ENCODE results near the gene RBMS3. TPM values are rescaled to one million over a fixed set of nuclear protein-coding genes. Genes with fewer than 3 reads are reported as not detected.

RBMS3 gene
- total RNA-seq, 3 donors from 2014 or later: 4.6 to 53.6 (median 11.7) TPM

DNA sequence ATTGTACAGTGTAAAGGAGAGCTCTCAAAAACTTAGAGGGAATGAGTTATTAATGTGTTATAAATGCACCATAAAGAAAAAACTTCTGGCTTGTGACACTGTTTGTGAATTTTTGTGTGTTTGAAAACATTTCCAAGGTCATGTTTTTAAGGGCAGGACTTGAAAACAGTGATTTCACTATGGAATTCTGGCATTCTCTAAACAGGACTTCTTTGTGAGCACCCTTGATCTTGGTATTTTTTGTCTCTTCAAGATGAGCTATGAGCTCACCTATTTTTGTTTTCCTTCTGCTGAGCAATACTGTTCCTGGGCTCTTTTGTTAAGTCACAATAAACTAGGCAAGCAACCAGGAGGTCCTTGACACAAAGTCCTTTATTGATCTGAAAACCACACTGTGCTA, 284.4 kb downstream of the RBMS3 start:
- TF ChIP-seq, protein P1, sequence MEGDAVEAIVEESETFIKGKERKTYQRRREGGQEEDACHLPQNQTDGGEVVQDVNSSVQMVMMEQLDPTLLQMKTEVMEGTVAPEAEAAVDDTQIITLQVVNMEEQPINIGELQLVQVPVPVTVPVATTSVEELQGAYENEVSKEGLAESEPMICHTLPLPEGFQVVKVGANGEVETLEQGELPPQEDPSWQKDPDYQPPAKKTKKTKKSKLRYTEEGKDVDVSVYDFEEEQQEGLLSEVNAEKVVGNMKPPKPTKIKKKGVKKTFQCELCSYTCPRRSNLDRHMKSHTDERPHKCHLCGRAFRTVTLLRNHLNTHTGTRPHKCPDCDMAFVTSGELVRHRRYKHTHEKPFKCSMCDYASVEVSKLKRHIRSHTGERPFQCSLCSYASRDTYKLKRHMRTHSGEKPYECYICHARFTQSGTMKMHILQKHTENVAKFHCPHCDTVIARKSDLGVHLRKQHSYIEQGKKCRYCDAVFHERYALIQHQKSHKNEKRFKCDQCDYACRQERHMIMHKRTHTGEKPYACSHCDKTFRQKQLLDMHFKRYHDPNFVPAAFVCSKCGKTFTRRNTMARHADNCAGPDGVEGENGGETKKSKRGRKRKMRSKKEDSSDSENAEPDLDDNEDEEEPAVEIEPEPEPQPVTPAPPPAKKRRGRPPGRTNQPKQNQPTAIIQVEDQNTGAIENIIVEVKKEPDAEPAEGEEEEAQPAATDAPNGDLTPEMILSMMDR (IDR thresholded peaks at IDR 0.05): no peak
- Histone ChIP-seq H3K4me3 (no peak overlapping the region), H3K4me1 (ENCODE audit: low read depth) (no peaks in the 10 kb centered on the region), H3K9me3 (no peaks in the 10 kb centered on the region), H3K36me3 (ENCODE audit: low read depth) (no peaks in the 10 kb centered on the region)
- no peak for ATAC-seq
- no peak for DNase-seq
- intact Hi-C loops (cut with DNase I, micrococcal nuclease): no loop called here

DNA sequence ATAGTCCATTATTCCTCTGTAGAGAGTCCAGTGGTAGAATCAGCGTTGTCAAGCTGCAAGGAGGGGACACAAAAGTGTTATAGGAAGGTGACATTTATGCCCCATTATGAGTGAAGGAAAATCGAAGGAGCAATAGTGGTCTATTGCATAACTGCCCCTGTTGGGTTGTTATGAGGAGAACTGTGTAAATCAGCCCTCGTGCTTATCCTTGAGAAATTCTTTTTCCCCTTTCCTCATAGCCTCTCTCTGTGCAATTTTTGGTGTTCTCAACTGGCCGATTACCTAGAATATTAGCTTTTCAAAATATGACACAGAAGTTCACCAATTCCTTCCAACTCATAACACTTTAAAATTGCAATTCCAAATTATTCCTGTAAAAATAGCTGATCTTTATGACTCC, 286.6 kb downstream of the RBMS3 start:
- H3K36me3 ChIP-seq (ENCODE audit: low read depth): no peaks in the 10 kb centered on the region
- intact Hi-C loops (cut with DNase I, micrococcal nuclease): no loop called here
- no peaks in the 10 kb centered on the region for H3K4me1 ChIP-seq (ENCODE audit: low read depth)
- no peaks in the 10 kb centered on the region for H3K9me3 ChIP-seq
- ATAC-seq (no peak), DNase-seq (no peak)
- TF ChIP-seq, protein P1 (IDR thresholded peaks at IDR 0.05): no peak
- H3K4me3 ChIP-seq: no peak overlapping the region

DNA sequence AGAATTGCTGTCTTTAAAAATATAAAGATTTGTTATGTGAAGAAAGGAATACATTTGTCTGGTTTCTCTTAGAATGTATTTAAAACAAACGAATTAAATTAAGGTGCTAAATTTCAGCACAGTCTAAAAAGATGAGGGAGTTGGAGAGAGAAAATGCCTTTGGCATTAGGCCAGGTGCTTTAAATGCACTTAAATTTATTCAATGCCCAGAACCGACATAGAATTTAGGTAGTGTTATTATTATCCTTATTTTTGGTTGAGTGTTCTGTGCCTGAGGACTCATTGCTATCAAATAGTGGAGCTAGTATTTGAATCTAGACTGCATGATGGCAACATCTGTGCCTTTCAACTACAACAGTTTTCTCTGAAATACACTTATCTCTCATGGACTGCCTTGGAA, 287.5 kb downstream of the RBMS3 start:
- Histone ChIP-seq H3K9me3 (no peaks in the 10 kb centered on the region), H3K4me3 (no peak overlapping the region), H3K4me1 (ENCODE audit: low read depth) (no peaks in the 10 kb centered on the region), H3K36me3 (ENCODE audit: low read depth) (no peaks in the 10 kb centered on the region)
- intact Hi-C loops (cut with DNase I, micrococcal nuclease): no loop called here
- DNase-seq (no peak), ATAC-seq (no peak)
- TF ChIP-seq, protein P1 (IDR thresholded peaks at IDR 0.05): no peak

DNA sequence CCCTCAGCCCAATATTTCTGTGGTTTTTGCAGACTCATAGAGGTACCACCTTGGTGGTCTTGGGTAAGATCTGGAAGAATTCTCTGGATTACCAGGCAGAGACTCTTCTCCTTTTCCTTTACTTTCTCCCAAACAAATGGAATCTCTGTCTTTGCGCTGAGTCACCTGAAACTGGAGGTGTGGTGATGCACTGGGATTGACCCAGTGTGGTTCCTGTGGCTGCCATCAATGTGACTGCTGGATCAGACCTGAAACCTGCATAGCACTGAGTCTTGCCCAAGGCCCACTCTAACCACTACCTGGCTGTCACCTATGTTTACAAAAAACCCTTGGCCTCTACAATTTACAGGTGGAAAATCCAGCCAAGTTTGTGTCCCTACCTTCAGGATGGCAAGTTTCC, 295.3 kb downstream of the RBMS3 start:
- Histone ChIP-seq H3K4me1 (ENCODE audit: low read depth) (no peaks in the 10 kb centered on the region), H3K9me3 (no peaks in the 10 kb centered on the region), H3K4me3 (no peak overlapping the region), H3K36me3 (ENCODE audit: low read depth) (no peaks in the 10 kb centered on the region)
- TF ChIP-seq, protein P1 (IDR thresholded peaks at IDR 0.05): no peak
- intact Hi-C loops (cut with DNase I, micrococcal nuclease): no loop called here
- DNase-seq (no peak), ATAC-seq (no peak)

DNA sequence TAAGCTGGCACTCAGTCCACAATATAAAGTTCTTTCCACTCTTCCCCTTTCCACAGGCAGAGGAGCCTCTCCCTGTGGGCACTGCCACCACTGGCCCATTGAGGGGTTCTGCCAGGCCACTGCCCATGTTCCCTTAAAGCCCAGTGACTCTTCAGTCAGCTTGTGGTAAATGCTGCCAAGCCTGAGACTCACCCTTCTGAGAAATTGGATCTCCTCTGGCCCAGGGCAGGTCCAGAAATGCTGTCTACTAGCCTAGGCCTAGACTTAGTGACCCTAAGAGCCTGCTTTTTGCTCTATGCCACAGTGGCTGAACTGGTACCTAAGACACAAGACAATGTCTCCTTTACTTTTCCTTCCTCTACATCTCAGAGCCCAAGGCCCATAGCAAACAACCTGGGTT, 295.8 kb downstream of the RBMS3 start:
- no peaks in the 10 kb centered on the region for H3K36me3 ChIP-seq (ENCODE audit: low read depth)
- no peaks in the 10 kb centered on the region for H3K9me3 ChIP-seq
- TF ChIP-seq, protein P1 (IDR thresholded peaks at IDR 0.05): no peak
- intact Hi-C loops (cut with DNase I, micrococcal nuclease): no loop called here
- H3K4me1 ChIP-seq (ENCODE audit: low read depth): no peaks in the 10 kb centered on the region
- ATAC-seq (no peak), DNase-seq (no peak)
- no peak overlapping the region for H3K4me3 ChIP-seq

DNA sequence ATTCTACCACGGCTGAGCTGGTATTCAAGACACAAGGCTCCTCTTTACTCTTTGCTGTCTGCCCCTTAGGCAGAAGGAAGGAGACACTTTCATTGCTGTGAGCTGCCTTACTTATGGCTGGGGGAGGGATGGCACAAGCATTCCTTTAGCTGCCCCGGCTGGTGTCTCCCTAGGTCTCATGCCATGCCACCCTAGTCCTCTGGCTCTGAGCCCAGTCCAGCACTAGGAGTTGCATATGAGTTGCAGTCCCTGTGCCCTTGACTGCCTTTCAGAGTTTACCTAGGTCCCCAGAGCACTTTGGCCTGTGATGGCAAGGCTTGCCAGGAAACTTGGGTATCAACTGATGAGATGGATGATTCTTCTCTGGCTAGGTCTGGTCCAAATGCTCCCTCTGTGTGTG, 296.4 kb downstream of the RBMS3 start:
- H3K9me3 ChIP-seq: no peaks in the 10 kb centered on the region
- DNase-seq (no peak), ATAC-seq (no peak)
- H3K36me3 ChIP-seq (ENCODE audit: low read depth): no peaks in the 10 kb centered on the region
- intact Hi-C loops (cut with DNase I, micrococcal nuclease): no loop called here
- TF ChIP-seq, protein P1 (IDR thresholded peaks at IDR 0.05): no peak
- H3K4me3 ChIP-seq: no peak overlapping the region
- no peaks in the 10 kb centered on the region for H3K4me1 ChIP-seq (ENCODE audit: low read depth)
